SH-SY5Y (cell line): ENCODE results near the gene BCAP31.

Experiments used
- GATA2 ChIP-seq: IDR thresholded peaks from 2 replicates; pipeline ENCODE4 v1.6.1; 2011; ENCODE audit warnings: mild to moderate bottlenecking, low read depth, low read length
- GATA3 ChIP-seq: IDR thresholded peaks from 2 replicates; pipeline ENCODE4 v1.6.1; 2011; ENCODE audit warnings: low read depth, mild to moderate bottlenecking, low read length, moderate library complexity

Gene BCAP31

GRCh38 chrX:153706799-153707198 lies 17.4 kb downstream of the BCAP31 start:
- no peak for TF ChIP-seq GATA3
- TF ChIP-seq GATA2, result no peak

GRCh38 chrX:153704021-153704526 lies 20.1 kb downstream of the BCAP31 start:
- TF ChIP-seq GATA2 (no peak), GATA3 (no peak)

- no peak for TF ChIP-seq GATA3
- TF ChIP-seq GATA2, result no peak
Measured at GRCh38 chrX:153703036-153703370, 21.2 kb downstream of the BCAP31 start.

GRCh38 chrX:153702336-153703035 lies 21.7 kb downstream of the BCAP31 start:
- TF ChIP-seq GATA3, result no peak
- TF ChIP-seq GATA2, result no peak

GRCh38 chrX:153701706-153702105 lies 22.5 kb downstream of the BCAP31 start:
- TF ChIP-seq GATA2 (no peak), GATA3 (no peak)

- TF ChIP-seq GATA3 (no peak), GATA2 (no peak)
Measured at GRCh38 chrX:153700967-153701366, 23.2 kb downstream of the BCAP31 start.

- TF ChIP-seq GATA3, result no peak
- TF ChIP-seq GATA2, result no peak
Measured at GRCh38 chrX:153700376-153700945, 23.7 kb downstream of the BCAP31 start.

- no peak for TF ChIP-seq GATA3
- no peak for TF ChIP-seq GATA2
Measured at GRCh38 chrX:153697924-153698865, 26.0 kb downstream of the BCAP31 start.

GRCh38 chrX:153696100-153696499 lies 28.1 kb downstream of the BCAP31 start:
- no peak for TF ChIP-seq GATA3
- no peak for TF ChIP-seq GATA2

GRCh38 chrX:153694687-153695270 lies 29.4 kb downstream of the BCAP31 start:
- TF ChIP-seq GATA3 (no peak), GATA2 (no peak)

GRCh38 chrX:153693216-153694086 lies 30.7 kb downstream of the BCAP31 start:
- TF ChIP-seq GATA3 (no peak), GATA2 (no peak)

- TF ChIP-seq GATA3, result no peak
- no peak for TF ChIP-seq GATA2
Measured at GRCh38 chrX:153692611-153693156, 31.5 kb downstream of the BCAP31 start.

GRCh38 chrX:153692003-153692402 lies 32.2 kb downstream of the BCAP31 start:
- TF ChIP-seq GATA2 (no peak), GATA3 (no peak)

GRCh38 chrX:153690466-153690865 lies 33.7 kb downstream of the BCAP31 start:
- no peak for TF ChIP-seq GATA3
- TF ChIP-seq GATA2, result no peak
